GM12864 (cell line): ENCODE data around the gene ALOX12.
A peak's percentile ranks its signal among the peaks of the same experiment; 100 is the strongest.

Experiments used
- DNase-seq: peaks from one replicate; pipeline ENCODE4 v3.0.0-alpha.2; 2011; ENCODE audit warnings: low read depth
- H3K4me3 ChIP-seq: 2 replicates; pipeline ENCODE4 v1.5.1; 2011; ENCODE audit warnings: mild to moderate bottlenecking, low read depth, low read length, control low read depth
- TF ChIP-seq, protein P1 (sequence below): IDR thresholded peaks from 2 replicates; pipeline ENCODE4 v1.5.1; 2011; ENCODE audit warnings: low read depth, mild to moderate bottlenecking, moderate library complexity, low read length, control low read depth, inconsistent platforms; ENCODE audit errors: missing control alignments

ALOX12 gene

DNA sequence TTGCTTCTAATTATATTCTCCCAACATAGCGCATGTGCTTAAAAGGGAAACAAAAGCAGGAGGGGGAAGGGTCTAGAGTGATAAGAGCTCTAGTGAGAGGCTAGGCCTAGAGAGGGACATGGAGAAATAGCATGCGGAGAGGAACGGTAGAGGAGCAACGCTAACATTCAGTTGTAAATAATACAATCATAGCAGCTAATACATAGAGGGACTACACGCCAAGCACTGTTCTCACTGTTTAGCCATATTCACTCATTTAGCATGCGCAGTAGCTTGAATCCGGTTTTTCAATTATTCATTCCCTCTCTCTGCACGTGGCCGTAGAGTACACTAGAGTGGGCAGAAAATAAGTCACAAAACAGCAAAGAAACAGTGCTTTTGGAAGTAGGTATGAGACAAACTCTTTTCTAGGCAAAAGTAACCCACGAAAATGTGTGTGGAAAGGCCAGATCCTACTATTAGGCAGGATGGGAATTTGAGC is 1.7 kb upstream of the ALOX12 start:
- H3K4me3 ChIP-seq, result no peak overlapping the region
- TF ChIP-seq, protein P1, sequence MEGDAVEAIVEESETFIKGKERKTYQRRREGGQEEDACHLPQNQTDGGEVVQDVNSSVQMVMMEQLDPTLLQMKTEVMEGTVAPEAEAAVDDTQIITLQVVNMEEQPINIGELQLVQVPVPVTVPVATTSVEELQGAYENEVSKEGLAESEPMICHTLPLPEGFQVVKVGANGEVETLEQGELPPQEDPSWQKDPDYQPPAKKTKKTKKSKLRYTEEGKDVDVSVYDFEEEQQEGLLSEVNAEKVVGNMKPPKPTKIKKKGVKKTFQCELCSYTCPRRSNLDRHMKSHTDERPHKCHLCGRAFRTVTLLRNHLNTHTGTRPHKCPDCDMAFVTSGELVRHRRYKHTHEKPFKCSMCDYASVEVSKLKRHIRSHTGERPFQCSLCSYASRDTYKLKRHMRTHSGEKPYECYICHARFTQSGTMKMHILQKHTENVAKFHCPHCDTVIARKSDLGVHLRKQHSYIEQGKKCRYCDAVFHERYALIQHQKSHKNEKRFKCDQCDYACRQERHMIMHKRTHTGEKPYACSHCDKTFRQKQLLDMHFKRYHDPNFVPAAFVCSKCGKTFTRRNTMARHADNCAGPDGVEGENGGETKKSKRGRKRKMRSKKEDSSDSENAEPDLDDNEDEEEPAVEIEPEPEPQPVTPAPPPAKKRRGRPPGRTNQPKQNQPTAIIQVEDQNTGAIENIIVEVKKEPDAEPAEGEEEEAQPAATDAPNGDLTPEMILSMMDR, result no peak
- DNase-seq, result no peak

DNA sequence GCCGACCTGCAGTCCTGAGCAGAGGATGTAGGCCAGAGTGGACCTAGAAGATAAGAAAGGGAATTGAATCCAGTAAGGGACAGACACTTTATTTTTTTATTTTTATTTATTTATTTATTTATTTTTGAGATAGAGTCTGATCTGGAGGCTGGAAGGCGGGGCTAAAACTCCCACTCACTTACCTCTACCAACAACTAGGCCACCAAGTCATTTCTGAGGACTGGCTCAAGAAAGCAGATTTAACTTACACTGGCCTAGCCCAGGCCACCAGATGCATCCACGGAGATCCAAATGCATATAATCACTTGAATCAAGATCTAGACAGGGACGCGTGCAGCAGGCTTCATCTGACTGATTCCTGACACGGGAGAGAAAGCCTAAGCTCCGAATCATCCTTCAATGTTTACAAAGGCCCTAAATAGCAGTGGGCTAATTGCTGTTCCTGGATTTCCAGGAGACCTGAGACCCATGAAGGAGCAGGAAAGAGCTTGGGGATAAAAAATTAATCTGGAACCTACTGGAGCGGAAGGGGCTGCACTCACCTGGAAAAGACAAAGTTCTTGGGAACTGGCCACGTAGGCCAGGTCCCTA is 1.1 kb upstream of the ALOX12 start:
- no peak for DNase-seq
- TF ChIP-seq, protein P1, result no peak
- H3K4me3 ChIP-seq, result no peak overlapping the region

DNA sequence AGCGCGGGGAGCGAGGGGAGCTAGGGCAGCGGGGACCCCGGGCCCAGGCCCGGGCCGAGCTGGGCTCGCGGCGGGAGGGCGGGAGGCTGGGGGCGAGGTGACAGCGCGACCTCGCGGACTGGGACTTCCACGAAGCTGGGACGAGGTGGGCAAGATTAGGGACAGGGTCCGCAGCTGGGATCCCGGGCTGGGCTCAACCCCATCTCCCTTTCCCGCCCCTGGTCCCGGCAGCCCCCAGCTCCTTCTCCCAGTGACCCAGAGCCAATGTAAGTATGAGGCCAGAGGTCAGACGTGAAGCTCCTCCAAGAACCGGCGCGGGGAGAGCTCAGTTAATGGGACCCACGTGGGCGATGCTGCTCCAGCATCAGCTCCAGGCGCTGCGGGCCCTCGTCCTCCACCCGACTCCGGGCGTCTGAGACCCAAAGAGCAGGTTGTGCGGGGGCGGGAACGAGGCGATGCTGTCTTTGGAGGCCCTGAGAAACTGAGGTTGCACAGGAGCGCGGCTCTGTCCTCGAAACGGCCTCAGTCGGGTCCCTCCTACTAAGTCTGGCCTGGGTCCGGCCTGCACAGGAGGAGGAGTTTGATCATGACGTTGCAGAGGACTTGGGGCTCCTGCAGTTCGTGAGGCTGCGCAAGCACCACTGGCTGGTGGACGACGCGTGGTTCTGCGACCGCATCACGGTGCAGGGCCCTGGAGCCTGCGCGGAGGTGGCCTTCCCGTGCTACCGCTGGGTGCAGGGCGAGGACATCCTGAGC is 585 bp downstream of the ALOX12 start:
- H3K4me3 ChIP-seq, result no peak overlapping the region
- TF ChIP-seq, protein P1, result no peak
- no peak for DNase-seq

DNA sequence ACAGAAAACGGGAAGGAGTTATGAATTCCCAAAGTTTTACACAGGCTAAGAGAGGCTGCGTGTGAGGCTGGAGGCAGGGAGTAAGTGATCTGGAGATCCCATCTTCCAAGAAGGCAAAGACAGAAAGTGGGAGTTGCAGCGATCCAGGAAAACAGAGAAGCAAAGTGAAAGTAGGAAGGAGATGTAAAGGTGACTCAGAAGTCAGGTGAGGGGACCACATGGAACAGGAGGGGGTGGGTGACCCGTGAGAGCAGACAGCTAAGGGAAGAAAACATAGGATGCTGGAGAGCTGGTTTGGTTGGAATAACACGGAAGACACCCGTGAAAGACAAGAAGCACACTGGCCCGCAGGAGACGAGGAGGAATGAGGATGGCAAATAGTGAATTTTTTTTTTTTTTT is 1.3 kb downstream of the ALOX12 start:
- no peak for DNase-seq
- TF ChIP-seq, protein P1, result no peak
- H3K4me3 ChIP-seq, result no peak overlapping the region

DNA sequence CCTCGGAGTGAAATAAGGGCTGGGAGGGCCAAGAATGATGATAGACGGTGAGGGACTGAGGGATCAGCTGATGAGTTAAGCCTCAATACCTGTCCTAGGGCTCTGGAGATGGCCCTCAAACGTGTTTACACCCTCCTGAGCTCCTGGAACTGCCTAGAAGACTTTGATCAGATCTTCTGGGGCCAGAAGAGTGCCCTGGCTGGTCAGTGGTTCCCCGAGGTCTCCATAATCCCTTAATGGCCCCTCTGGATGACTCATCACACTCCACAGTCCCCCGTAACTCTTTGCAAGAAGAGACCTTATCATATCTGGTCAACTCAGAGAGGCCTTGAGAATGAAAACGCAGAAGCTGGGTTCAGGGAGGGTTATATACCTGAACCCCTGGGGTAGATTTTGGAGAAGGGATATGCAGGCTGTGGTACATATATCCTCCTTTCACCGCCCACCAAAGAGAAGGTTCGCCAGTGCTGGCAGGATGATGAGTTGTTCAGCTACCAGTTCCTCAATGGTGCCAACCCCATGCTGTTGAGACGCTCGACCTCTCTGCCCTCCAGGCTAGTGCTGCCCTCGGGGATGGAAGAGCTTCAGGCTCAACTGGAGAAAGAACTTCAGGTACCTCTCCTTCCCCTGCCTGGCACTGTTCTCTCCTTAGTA is 3.1 kb downstream of the ALOX12 start:
- TF ChIP-seq, protein P1, result no peak
- no peak overlapping the region for H3K4me3 ChIP-seq
- no peak for DNase-seq

DNA sequence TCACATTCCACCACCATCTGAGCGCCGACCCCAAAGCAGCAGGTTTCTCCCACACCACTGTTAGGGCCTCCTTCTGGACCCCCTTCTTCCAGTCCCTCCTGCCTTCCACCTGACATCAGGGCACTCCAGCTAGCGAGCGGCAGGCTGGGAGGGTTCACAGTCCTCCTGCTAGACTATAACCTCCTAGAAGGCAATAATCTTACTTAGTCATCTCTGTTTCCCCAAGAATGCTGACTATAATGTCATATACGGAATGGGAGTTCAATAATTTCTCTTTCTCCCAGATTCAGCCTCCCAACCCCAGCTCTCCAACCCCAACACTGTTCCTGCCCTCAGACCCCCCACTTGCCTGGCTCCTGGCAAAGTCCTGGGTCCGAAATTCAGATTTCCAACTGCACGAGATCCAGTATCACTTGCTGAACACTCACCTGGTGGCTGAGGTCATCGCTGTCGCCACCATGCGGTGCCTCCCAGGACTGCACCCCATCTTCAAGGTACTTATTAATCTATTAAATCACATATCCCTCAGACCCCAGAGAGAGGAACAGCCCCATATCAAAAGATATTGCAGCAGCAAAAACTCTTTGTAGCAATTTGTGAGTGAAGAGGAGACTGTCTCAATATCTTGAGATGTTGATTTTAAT is 5.6 kb downstream of the ALOX12 start:
- no peak for DNase-seq
- TF ChIP-seq, protein P1, result peak; percentile 73
- H3K4me3 ChIP-seq, result no peak overlapping the region
